ENCODE results near the gene CTBP2. TPM values are rescaled to one million over a fixed set of nuclear protein-coding genes. Genes with fewer than 3 reads are reported as not detected.

Gene CTBP2
- total and polyA plus RNA-seq, 10 of the 15 experiments (the other 5 are each of a cell fraction or from before 2014, with no cell fraction given) = 0.02 to 0.72 (median 0.06) TPM; not detected in 2

DNA sequence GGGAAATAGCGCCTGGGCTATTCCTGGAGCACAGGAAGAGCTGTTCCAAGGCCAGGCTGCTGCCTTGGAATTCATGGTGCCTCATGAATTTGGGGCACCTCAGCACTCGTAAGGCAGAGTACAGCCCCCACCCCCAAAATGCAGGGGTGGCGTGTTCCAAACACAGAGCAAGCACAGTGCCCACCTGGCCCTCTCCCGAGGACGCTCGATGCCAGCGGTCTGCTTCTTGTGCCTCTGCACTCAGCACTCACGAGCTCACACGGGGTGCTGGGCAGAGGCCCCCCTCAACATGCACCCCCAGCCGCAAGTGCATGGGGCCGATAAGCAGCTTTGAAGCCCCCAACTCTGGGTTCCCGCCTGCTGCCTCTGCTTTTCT lies 158.3 kb downstream of the CTBP2 start:
- Histone ChIP-seq H3K4me3 (no peak overlapping the region), H3K36me3 (ENCODE audit: control insufficient read depth in 2 of 2, insufficient read depth in 2 of 2, low read length in 1 of 2) (no peaks in the 10 kb centered on the region), H3K79me2 (ENCODE audit: control insufficient read depth, insufficient read depth, low read length) (no peaks in the 10 kb centered on the region), H3K9me3 (replicated peaks; ENCODE audit: control insufficient read depth, insufficient read depth, low read length) (no peaks in the 10 kb centered on the region), H3K9ac (ENCODE audit: control insufficient read depth, insufficient read depth, low read length) (no peak overlapping the region), H4K20me1 (ENCODE audit: control insufficient read depth, insufficient read depth) (no peaks in the 10 kb centered on the region), H2AFZ (ENCODE audit: control insufficient read depth, low read depth, low read length) (no peak overlapping the region), H3K4me2 (ENCODE audit: control insufficient read depth, insufficient read depth) (no peak overlapping the region), H3K4me1 (ENCODE audit: control insufficient read depth, insufficient read depth, low read length) (no peaks in the 10 kb centered on the region; the same call in 1 of the 2 replicates), H3K27ac (ENCODE audit: control insufficient read depth, insufficient read depth) (no peak overlapping the region), H3K27me3 (replicated peaks in 1 of 2; ENCODE audit: control insufficient read depth in 2 of 2, insufficient read depth in 2 of 2, low read length in 1 of 2) (no peaks in the 10 kb centered on the region)
- ChIA-PET POLR2A (no interaction called here), SMC1A (ENCODE audit: uncharacterized antibody, unreplicated experiment) (interaction anchor here (0.6 kb wide), 1 partner anchor 455 kb away, joined by 5 read pairs; no protein-coding TSS in a partner anchor), RAD21 (ENCODE audit: unreplicated experiment) (no interaction called here), CTCF (interaction anchor here (1.6 kb wide), 1 partner anchor 9 kb away, joined by 3 read pairs; no protein-coding TSS in a partner anchor)
- BruUV-seq (replicated peaks) = no TSS peak
- in situ Hi-C loops (cut with MboI) = no loop called here
- no peak for ATAC-seq
- intact Hi-C loops (cut with micrococcal nuclease; ENCODE audit: unreplicated experiment) = no loop called here
- FAIRE-seq = no peak
- 44% methylated on average over 12 of the region's 12 CpGs for WGBS (ENCODE audit: insufficient coverage, insufficient replicate concordance, low lambda C conversion rate, missing lambda C conversion rate)
- DNase-seq (ENCODE audit: low read depth, low spot score) = no peak
- TF ChIP-seq TCF7 (IDR thresholded peaks at IDR 0.05; ENCODE audit: borderline replicate concordance) = no peak
- no peak for TF ChIP-seq EGR1 (IDR thresholded peaks at IDR 0.05; ENCODE audit: borderline replicate concordance in 1 of 2, low read depth in 2 of 2, low read length in 2 of 2)
- TF ChIP-seq KAT2A (conservative IDR thresholded peaks at IDR 0.05; ENCODE audit: control insufficient read depth, low read depth, low read length) = no peak
- TF ChIP-seq, protein P1, sequence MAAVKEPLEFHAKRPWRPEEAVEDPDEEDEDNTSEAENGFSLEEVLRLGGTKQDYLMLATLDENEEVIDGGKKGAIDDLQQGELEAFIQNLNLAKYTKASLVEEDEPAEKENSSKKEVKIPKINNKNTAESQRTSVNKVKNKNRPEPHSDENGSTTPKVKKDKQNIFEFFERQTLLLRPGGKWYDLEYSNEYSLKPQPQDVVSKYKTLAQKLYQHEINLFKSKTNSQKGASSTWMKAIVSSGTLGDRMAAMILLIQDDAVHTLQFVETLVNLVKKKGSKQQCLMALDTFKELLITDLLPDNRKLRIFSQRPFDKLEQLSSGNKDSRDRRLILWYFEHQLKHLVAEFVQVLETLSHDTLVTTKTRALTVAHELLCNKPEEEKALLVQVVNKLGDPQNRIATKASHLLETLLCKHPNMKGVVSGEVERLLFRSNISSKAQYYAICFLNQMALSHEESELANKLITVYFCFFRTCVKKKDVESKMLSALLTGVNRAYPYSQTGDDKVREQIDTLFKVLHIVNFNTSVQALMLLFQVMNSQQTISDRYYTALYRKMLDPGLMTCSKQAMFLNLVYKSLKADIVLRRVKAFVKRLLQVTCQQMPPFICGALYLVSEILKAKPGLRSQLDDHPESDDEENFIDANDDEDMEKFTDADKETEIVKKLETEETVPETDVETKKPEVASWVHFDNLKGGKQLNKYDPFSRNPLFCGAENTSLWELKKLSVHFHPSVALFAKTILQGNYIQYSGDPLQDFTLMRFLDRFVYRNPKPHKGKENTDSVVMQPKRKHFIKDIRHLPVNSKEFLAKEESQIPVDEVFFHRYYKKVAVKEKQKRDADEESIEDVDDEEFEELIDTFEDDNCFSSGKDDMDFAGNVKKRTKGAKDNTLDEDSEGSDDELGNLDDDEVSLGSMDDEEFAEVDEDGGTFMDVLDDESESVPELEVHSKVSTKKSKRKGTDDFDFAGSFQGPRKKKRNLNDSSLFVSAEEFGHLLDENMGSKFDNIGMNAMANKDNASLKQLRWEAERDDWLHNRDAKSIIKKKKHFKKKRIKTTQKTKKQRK (IDR thresholded peaks at IDR 0.05; ENCODE audit: low read depth, low read length) = no peak
- no peak for TF ChIP-seq SIX5 (IDR thresholded peaks at IDR 0.05; ENCODE audit: low read depth, low read length, severe bottlenecking)
- no peak for TF ChIP-seq ZZZ3 (IDR thresholded peaks at IDR 0.05; ENCODE audit: control insufficient read depth, insufficient read length, low read depth)
- TF ChIP-seq FOXM1 (IDR thresholded peaks at IDR 0.05; ENCODE audit: low read depth, low read length) = no peak
- no peak for TF ChIP-seq HDGF (IDR thresholded peaks at IDR 0.05)
- TF ChIP-seq, protein P2, sequence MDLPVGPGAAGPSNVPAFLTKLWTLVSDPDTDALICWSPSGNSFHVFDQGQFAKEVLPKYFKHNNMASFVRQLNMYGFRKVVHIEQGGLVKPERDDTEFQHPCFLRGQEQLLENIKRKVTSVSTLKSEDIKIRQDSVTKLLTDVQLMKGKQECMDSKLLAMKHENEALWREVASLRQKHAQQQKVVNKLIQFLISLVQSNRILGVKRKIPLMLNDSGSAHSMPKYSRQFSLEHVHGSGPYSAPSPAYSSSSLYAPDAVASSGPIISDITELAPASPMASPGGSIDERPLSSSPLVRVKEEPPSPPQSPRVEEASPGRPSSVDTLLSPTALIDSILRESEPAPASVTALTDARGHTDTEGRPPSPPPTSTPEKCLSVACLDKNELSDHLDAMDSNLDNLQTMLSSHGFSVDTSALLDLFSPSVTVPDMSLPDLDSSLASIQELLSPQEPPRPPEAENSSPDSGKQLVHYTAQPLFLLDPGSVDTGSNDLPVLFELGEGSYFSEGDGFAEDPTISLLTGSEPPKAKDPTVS (IDR thresholded peaks at IDR 0.05; ENCODE audit: low read depth, low read length) = no peak
- TF ChIP-seq, protein P3, sequence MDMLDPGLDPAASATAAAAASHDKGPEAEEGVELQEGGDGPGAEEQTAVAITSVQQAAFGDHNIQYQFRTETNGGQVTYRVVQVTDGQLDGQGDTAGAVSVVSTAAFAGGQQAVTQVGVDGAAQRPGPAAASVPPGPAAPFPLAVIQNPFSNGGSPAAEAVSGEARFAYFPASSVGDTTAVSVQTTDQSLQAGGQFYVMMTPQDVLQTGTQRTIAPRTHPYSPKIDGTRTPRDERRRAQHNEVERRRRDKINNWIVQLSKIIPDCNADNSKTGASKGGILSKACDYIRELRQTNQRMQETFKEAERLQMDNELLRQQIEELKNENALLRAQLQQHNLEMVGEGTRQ (IDR thresholded peaks at IDR 0.05; ENCODE audit: borderline replicate concordance, low read depth, low read length) = no peak
- no peak for TF ChIP-seq NBN (IDR thresholded peaks at IDR 0.05)
- TF ChIP-seq YBX1 (IDR thresholded peaks at IDR 0.05) = no peak
- no peak for TF ChIP-seq WRNIP1 (IDR thresholded peaks at IDR 0.05; ENCODE audit: borderline replicate concordance, low read depth, low read length)
- TF ChIP-seq, protein P4, sequence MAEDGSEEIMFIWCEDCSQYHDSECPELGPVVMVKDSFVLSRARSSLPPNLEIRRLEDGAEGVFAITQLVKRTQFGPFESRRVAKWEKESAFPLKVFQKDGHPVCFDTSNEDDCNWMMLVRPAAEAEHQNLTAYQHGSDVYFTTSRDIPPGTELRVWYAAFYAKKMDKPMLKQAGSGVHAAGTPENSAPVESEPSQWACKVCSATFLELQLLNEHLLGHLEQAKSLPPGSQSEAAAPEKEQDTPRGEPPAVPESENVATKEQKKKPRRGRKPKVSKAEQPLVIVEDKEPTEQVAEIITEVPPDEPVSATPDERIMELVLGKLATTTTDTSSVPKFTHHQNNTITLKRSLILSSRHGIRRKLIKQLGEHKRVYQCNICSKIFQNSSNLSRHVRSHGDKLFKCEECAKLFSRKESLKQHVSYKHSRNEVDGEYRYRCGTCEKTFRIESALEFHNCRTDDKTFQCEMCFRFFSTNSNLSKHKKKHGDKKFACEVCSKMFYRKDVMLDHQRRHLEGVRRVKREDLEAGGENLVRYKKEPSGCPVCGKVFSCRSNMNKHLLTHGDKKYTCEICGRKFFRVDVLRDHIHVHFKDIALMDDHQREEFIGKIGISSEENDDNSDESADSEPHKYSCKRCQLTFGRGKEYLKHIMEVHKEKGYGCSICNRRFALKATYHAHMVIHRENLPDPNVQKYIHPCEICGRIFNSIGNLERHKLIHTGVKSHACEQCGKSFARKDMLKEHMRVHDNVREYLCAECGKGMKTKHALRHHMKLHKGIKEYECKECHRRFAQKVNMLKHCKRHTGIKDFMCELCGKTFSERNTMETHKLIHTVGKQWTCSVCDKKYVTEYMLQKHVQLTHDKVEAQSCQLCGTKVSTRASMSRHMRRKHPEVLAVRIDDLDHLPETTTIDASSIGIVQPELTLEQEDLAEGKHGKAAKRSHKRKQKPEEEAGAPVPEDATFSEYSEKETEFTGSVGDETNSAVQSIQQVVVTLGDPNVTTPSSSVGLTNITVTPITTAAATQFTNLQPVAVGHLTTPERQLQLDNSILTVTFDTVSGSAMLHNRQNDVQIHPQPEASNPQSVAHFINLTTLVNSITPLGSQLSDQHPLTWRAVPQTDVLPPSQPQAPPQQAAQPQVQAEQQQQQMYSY (CRISPR knock-in tag; IDR thresholded peaks at IDR 0.05) = no peak
- no peak for TF ChIP-seq ZNF384 (IDR thresholded peaks at IDR 0.05; ENCODE audit: borderline replicate concordance, low read depth, low read length)
- no peak for TF ChIP-seq ZNF217 (IDR thresholded peaks at IDR 0.05)

All from GM12878 (cell line).